GM23248 (cell line): ENCODE measurements around the gene MYO9A.
"Not testable (repeated sequence)": the region's sequence is repeated elsewhere in the genome, so short reads cannot be mapped to it uniquely, and the experiment has no call there.

Source experiments
- EZH2 ChIP-seq: fragments of 200-600 bp; sonication (generic); IDR thresholded peaks from 2 replicates; pipeline ENCODE4 v1.6.1; 2018; ENCODE audit warnings: antibody characterized with exemption, mild to moderate bottlenecking; ENCODE audit not compliant: insufficient read depth, poor library complexity, severe bottlenecking
- EZH2phosphoT487 ChIP-seq: fragments of 200-600 bp; sonication (generic); IDR thresholded peaks from 2 replicates; pipeline ENCODE4 v1.6.1; 2018; ENCODE audit warnings: antibody characterized with exemption, moderate library complexity, mild to moderate bottlenecking, low read depth; ENCODE audit not compliant: insufficient read depth

DNA sequence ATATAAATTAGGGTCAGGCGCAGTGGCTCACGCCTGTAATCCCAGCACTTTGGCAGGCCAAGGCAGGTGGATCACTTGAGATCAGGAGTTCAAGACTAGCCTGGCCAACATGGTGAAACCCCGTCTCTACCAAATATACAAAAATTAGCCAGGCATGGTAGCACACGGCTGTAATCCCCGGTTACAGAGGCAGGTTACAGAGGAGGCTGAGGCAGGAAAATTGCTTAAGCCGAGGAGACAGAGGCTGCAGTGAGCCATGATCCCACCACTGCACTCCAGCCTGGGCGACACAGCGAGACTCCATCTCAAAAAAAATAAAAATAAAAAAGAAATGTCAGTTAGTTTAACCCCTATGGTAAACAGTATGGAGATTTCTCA, 46.5 kb downstream of the MYO9A start:
- TF ChIP-seq EZH2phosphoT487, EZH2: not testable (repeated sequence)
